ENCODE data around the gene UPK3BL2.
"Not testable (repeated sequence)": the region's sequence is repeated elsewhere in the genome, so short reads cannot be mapped to it uniquely, and the experiment has no call there.

DNA sequence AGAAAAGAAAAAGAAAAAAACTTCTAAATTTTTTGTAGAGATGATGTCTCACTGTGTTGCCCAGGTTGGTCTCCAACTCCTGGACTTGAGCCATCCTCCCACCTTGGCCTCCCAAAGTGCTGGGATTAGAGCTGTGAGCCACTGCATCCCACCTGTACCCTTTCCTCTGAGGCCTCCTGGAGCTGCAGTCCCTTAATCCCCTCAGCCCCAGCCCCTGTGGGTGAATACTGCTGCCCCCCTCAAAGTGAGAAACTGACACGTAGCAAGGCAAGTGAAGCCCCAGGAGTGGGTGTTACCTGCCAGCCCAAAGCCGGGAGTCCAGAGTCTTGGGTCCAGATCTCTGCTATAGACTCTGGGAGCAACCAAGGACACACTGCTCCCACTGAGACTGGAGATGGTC, 18.7 kb downstream of the UPK3BL2 start:
- TF ChIP-seq, protein P1, sequence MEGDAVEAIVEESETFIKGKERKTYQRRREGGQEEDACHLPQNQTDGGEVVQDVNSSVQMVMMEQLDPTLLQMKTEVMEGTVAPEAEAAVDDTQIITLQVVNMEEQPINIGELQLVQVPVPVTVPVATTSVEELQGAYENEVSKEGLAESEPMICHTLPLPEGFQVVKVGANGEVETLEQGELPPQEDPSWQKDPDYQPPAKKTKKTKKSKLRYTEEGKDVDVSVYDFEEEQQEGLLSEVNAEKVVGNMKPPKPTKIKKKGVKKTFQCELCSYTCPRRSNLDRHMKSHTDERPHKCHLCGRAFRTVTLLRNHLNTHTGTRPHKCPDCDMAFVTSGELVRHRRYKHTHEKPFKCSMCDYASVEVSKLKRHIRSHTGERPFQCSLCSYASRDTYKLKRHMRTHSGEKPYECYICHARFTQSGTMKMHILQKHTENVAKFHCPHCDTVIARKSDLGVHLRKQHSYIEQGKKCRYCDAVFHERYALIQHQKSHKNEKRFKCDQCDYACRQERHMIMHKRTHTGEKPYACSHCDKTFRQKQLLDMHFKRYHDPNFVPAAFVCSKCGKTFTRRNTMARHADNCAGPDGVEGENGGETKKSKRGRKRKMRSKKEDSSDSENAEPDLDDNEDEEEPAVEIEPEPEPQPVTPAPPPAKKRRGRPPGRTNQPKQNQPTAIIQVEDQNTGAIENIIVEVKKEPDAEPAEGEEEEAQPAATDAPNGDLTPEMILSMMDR (conservative IDR thresholded peaks at IDR 0.05; ENCODE audit: low read depth, low read length): not testable (repeated sequence)
- TF ChIP-seq RFX5 (IDR thresholded peaks at IDR 0.05; ENCODE audit: low read depth, low read length); POLR2A (IDR thresholded peaks at IDR 0.05; ENCODE audit: low read depth, low read length); MXI1 (IDR thresholded peaks at IDR 0.05; ENCODE audit: borderline replicate concordance, low read depth, low read length): not testable (repeated sequence)
